Putamen (tissue), 1 donor: Measurements from ENCODE around the gene EVI2B.
"Not testable (repeated sequence)": the region's sequence is repeated elsewhere in the genome, so short reads cannot be mapped to it uniquely, and the experiment has no call there.

Experiments
- DNase-seq: peaks from one replicate; pipeline ENCODE4 v3.0.0-alpha.2; 2016; ENCODE audit warnings: low spot score

Gene EVI2B

GRCh38 chr17:31313982-31314781 is at the start of gene EVI2B:
EVI2B (minus strand) TSS chr17:31314054; CDS start chr17:31305609, 8,445 bp downstream.
- no peak for DNase-seq

GRCh38 chr17:31357839-31358394 is 44.1 kb upstream of the EVI2B start:
- no peak for DNase-seq

DNA sequence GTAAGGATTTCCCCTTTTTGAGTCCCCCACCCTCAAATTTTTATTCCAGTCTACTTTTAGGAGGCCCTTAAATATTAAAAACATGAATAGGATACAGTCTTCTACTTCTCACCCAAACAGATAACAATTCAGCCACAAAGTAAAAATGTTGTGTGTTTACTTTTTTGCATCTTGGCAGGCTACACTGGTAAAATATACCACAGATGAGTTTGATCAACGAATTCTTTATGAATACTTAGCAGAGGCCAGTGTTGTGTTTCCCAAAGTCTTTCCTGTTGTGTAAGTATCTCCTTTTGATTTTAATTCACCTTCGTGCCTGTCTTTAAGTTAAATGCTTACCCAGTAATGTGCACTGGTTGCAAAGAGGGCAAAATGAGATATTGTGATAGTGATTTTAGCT is 43.2 kb upstream of the EVI2B start:
- DNase-seq = no peak

- DNase-seq = no peak
Observed at GRCh38 chr17:31355935-31356334, 42.1 kb upstream of the EVI2B start.

GRCh38 chr17:31349454-31349853 is 35.6 kb upstream of the EVI2B start:
- DNase-seq = no peak

DNA sequence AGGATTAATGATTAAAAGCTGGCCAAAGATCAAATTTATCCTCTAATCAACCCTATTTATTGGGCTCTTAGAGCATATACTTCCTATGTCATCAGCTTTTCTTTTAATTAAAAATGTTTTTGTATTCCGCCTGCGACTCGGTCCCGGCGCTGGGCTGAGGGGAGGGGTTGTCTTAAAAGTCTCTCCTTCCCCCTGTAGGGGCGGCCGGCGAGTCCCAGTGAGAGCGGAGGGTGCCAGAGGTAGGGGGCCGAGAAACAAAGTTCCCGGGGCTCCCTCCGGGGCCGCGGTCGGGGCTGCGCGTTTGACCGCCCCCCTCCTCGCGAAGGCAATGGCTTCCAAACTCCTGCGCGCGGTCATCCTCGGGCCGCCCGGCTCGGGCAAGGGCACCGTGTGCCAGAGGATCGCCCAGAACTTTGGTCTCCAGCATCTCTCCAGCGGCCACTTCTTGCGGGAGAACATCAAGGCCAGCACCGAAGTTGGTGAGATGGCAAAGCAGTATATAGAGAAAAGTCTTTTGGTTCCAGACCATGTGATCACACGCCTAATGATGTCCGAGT is 31.4 kb upstream of the EVI2B start:
- not testable (repeated sequence) for DNase-seq

DNA sequence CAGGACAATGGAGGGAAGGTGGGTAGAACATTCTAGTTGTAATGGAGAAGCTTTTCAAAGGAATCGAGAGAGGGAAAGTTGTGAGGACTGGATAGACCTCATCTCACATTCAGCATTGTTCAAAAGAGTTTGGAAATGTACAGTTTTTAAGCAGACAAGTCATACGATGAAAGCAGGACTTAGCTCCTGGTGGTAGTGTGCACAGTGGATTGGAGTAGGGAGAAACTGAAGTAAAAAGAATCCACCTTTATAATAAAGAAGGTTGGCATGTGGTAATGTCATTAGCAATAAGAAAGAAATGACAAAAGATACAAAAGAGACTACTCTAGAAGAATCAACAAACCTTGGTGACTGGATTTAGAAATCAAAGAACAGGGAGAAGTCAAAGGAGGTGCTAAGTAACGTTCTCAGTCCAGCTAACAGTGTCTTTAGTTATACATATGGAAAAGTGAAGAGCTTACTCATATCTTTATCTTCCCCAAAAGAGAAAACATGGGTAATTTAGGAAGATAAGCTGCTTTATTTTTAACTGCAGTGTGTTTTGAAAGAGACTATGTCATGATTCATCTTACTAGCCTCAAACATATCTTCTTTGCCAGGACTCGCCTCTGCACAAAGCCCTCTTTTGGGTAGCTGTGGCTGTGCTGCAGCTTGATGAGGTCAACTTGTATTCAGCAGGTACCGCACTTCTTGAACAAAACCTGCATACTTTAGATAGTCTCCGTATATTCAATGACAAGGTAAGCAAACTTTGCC is 26.2 kb upstream of the EVI2B start:
- no peak for DNase-seq

GRCh38 chr17:31329221-31329620 is 15.4 kb upstream of the EVI2B start:
- DNase-seq = no peak

- no peak for DNase-seq
Observed at GRCh38 chr17:31328160-31328535, 14.3 kb upstream of the EVI2B start.

DNA sequence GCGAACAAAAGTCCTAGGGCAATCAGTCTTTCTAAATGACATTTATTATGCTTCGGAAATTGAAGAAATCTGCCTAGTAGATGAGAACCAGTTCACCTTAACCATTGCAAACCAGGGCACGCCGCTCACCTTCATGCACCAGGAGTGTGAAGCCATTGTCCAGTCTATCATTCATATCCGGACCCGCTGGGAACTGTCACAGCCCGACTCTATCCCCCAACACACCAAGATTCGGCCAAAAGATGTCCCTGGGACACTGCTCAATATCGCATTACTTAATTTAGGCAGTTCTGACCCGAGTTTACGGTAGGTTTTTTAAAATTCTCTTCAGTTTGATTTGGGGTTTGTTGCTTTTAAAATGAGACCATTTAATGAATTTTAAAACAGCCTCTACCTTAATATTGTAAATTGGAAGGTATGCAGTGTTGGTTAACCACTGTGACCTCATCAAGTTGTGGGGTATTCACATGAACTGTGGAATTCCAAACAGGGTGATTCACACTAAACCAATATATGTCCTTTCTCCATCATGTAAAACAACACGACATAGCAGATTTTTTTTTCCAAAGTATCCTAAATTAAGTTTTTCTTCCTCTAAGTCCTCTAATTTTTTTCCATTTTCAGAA is 13.8 kb upstream of the EVI2B start:
- no peak for DNase-seq

DNA sequence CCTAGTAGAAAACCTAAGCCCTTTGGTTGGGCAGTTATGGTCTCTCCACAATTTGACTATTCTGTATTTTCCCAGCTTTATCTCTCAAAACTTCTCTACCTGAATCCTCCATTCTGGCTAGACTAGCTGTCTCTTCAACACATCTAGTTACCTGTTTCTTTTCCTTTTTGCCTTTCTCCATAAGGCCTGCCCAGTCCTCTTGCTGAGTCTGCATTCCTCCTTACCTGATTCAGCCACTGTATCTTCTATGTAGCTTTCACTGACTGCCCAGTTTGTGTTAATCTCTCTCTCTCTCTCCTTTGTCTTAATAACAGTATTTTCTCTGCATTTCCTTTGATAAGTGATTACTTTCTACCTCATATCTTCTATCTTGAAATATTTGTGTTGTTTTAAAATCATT is 9.7 kb upstream of the EVI2B start:
- no peak for DNase-seq

- no peak for DNase-seq
Observed at GRCh38 chr17:31321966-31322365, 8.1 kb upstream of the EVI2B start.

DNA sequence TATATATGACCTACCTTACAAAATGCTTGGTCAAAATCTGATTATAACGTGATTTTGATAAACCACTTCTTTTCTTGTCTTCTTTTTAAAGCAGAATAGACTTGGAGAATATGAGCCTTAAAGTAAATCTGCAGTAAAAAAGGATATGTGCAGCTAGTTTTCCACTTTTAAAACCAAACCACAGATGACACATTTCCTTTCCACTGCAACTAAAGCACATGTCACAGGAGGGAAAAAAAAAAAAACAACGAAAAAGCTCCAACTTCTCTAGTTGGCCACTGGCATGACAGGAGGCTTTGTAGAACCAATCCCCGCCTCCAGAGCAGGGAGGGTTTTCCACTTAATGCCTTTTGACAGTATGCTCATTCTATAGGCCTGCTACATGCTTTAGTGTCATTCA is 7.6 kb upstream of the EVI2B start, which contains the start of gene EVI2A:
Gene EVI2A (minus strand): TSS at position 142 of the 400 bp plus-strand sequence. CDS start 2,609 bp downstream, outside the sequence.
- DNase-seq = peak; percentile 85

DNA sequence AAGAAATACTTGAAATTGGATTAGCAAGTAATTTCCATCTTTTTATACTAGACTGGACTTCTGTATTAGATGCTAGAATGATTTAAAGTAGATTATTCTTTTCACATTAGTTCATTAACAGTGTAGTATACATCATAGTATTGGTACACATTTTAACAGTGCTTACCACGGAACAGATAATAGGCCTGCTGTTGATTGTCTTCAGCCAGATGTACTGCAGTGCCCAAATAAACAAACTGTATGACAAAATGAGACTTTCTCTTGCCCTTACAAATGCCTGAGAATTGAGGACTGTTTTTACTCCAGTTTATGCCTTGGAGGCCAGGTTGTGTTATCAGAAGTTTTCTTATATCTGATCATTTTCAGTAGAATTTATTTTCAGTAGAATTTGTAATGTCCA is 6.9 kb upstream of the EVI2B start:
- peak; percentile 71 for DNase-seq

DNA sequence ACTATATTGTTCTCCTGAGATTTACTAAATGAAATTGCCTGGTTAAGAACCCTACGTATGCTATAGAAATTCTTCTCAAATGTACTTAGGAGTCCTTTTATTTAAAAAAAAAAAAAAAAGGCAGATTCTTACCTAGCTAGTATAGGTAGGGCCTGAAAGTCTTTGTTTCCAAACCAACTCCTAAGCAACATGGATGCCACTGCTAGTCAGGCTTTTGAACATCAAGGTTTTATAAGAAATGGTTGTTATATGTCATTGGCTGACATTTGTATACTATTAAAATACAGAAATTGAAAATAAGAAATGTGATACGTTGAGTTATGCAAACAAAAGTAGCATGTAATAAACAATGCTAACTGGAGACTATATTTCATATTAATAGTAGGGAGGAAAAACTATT is 6.4 kb upstream of the EVI2B start:
- DNase-seq = no peak

DNA sequence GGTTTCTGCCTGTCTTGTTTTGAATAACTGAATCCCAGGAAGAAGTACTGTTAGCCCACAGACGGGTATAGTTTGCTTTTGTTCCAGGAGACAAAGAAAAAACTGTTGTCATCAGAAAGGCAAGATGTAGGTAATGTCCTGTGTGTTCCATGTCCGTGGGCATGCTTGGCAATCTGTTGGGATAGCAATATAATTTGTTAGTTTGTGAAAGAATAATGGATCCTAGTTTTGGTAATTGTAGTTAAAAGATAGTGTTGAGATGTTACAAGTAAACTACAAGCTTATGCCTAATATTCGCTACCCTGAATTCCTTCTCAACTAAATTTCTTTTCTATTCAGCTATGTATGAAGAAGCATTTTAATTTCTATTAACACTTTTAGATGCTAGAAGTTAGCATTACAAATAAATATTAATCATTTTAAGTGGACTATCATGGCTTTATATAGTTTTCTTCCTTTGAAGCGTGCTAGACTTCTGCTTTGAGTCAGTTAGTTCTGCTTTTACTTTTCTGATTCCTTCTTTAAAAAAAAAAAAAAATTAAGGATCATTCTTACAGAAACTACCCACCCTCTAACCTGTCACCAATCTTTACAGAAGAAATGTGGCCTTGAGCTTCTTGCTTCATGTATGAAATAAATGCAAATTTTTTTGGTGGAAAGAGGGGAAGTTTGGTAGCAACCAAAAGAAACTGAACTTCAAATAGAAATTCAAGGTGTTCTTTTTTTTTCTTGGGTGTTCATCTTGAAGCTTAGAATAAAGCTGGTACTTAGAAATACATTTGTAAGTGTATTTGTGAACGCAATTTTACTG is 5.2 kb upstream of the EVI2B start:
- no peak for DNase-seq

DNA sequence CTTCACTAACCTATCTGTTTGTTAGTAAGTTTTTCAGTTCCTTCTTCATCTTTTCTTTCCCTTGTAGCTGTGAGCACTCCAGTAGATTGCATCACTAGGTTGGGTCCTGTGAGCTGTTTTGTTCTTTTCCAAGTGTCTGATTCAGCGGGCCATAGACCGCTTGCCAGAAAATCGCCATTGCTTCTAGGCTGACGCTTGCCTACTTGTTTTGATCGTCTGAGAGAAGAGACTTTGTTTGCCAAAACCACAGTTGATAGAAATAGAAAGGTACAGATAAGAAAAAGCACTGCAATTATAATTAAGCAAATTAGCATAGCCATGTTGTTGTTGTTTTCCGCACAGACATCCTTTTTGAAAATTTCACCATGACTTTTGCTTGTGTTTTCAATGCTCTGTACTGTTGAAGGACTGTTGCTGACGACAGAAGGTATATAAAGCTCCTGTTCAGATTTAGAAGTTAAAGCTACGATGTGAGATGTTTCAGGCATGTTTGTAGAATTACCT is 4.5 kb upstream of the EVI2B start:
- peak; percentile 90 for DNase-seq

DNA sequence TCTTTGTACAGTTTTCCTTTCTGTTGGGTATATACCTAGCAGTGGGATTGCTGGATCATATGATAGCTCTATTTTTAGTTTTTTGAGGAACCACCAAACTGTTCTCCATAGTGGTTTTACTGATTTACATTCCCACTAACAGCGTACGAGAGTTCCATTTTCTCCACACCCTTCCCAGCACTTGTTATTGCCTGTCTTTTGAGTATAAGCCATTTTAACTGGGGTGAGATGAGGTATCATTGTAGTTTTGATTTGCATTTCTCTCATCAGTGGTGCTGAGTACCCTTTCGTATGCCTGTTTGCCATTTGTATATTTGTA is 887 bp upstream of the EVI2B start:
- no peak for DNase-seq

DNA sequence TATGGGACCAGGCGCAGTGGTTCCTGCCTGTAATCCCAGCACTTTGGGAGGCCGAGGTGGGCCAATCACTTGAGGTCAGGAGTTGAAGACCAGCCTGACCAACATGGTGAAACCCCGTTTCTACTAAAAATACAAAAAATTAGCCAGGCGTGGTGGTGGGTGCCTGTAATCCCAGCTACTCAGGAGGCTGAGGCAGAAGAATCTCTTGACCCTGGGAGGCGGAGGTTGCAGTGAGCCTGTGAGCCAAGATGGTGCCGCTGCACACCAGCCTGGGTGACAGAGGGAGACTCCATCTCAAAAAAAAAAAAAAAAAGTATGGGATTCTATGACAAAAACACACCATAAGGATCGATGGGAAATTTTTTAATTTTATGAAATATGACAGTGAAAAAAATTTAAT is 1.6 kb downstream of the EVI2B start:
- not testable (repeated sequence) for DNase-seq

GRCh38 chr17:31311526-31311925 is 2.3 kb downstream of the EVI2B start:
- no peak for DNase-seq

DNA sequence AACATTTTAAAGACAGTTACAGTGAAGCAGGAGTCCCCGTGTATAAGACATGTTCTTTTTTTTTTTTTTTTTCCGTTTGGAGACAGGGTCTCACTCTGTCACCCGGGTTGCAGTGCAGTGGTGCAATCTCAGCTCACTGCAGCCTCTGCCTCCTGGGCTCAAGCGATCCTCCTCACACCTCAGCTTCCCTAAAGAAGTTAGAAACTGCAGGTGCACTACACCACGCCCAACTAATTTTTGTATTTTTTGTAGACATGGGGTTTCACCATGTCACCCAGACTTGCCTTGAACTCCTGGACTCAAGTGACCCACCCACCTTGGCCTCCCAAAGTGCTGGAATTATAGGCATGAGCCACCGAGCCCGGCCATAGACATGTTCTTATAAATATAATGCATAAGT is 3.0 kb downstream of the EVI2B start:
- no peak for DNase-seq
